HG03280 (cell line): ENCODE data around the gene CD47.

Experiments used
- ATAC-seq: cut with Tn5 transposase; IDR thresholded peaks from one replicate; pipeline ENCODE4 v1.9.1; 2021; ENCODE audit warnings: mild to moderate bottlenecking, moderate library complexity; ENCODE audit not compliant: unreplicated experiment

The CD47 gene

DNA sequence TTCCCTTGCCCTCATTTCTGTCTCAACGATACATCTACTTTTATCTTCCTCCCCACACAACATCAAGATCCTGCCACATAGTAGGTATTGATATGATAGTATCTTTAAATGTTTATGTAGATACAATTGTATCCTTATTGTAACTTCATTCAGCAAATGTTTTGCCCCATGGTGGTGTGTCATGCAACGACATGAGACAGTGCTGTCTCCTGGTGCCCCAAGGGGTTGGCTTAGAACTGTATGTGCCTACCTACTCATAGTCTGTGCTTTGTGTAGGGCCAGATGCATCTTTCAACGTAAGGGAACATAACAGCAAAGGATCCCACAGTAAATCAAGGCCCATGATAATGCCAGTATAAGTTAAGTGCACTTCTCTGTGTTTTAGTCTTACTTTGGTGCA lies 2.8 kb upstream of the CD47 start:
- ATAC-seq, result no peak

DNA sequence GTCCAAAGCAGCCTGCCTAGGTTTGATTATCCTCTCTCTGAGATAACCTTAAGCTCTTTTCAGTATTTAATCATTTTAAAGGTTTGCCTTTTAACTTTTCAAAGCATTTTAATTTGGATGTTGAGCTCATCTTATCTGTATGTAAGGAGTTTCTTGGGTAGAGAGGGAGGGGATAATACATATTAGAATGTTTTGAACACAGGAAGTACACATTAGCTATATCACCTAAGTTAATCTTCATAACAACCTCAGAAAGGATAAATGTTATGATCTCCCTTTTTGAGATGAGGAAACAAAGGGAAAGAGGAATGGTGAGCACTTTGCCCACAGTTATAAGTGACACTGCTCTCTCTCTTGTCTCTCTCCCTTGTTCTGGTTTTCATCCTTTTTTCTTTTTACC lies 2.2 kb upstream of the CD47 start:
- ATAC-seq, result no peak

DNA sequence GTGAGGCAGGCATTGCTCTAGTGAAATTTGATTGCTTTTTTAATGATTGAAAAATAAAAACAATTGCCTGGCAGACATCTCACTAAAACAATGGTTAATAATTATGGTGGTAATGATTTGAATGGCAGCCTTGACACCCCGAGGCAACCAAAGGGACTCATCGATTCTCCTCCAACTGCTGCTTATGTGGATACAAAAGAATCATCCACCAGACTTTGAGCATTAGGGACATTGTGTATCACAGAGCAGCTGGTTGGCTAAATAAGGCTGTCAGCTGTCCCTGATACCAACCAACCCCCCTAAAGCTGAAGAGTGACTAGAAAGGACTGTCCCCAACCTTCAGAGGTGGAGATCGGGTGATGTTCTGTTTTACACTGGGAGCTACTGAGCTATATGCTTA lies 1.7 kb upstream of the CD47 start:
- no peak for ATAC-seq

DNA sequence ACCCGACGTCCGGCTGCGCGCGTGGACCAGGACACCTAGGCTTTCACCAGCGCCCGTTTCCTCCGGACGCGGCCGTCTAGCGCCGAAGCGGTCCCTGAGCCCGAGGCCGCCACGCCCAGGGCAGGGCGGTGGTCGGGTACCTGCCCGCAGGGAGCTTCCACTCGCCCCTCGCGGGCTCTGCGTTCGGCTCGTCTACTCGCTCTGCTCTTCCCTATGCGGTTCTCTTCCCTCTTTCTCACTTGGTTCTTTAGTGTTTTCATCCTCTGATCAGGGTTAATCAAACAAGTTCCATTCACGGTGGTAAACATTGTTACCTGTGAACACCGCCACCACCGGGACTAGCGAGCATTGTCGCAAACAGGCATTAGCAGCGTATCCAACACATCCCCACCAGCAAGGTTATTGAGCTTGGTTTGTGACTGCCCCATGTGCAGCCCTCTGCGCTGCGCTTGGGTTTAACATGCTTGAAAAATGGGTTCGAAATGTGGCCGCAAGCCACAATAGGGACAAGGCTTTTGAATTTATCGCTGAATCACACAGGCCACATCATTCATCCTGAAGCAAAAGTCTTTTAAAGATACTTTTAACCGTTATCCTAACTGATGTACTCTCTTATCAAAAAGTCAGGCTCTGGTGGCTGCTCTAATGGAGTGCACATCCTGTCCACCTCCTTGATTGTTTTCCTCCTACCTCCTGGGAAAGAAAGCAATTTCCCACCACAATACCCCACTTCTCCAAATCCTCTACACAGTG lies 843 bp upstream of the CD47 start:
- ATAC-seq, result peak; percentile 12

DNA sequence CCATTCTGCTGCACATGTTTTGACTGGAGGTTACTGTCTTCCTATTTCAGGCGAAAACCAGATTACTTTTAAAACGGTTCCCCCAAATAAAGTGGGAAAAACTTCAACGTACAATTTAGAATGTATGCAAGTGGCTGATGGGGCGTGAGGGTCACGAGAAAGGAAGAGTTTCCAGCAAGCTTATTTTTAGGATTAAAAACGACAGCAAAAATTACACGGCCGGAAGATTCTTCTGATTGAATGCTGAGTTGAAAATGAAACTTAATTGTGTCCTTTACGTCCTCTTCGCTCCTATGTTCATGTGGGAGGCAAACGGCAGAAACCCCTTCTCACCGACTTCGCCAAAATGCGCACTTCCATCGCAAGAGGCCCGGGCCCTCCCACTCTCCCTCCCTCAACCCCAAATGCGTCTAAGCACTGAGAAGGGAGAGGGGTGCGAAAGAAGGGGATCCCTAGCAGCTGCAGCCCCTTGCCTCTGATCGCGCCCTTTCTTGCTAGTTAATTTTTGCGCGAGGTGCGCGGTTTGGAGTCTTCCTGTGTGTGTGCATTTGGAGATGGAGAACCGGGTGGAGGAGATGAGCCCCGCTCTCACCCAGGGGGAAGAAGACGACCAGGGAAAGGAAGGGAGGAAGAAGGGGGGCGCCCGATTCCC lies 656 bp downstream of the CD47 start:
- ATAC-seq, result peak; percentile 2

DNA sequence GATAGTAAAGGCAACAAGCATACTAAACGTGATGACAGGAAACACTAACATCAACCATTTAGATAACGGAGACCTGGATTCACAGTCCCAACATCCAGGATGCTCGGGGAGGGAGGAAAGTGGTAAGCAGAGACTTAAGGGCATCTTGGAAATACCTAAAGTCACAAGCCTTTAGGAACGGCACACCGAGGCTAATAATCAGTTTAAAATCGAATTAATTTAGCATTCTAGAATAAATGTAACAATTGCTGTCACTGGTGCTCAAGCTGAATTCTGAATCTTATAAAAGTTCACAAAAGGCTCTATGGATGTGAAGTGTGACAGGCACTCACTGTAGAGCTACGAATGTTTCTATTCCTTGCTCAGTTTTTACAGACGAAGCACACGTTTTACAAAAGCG lies 1.3 kb downstream of the CD47 start:
- no peak for ATAC-seq

DNA sequence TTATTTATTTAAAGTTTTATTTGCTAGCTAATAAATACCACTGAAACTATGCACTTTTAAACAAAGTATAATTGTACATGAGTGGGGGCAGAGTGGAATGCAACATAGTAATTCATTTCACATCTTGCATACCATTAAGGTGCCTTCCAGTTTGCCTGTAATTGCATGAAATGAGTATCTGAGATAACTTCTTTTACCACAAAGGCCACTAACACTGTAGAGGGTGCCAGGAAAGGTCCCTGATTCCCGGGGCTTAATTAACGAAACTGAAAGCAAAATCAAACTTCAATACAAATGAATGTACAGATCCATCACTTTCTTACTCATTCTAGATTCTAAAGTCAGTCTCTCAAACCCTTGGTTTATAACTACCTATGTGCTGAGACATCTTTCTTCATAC lies 2.1 kb downstream of the CD47 start:
- peak; percentile 25 for ATAC-seq

DNA sequence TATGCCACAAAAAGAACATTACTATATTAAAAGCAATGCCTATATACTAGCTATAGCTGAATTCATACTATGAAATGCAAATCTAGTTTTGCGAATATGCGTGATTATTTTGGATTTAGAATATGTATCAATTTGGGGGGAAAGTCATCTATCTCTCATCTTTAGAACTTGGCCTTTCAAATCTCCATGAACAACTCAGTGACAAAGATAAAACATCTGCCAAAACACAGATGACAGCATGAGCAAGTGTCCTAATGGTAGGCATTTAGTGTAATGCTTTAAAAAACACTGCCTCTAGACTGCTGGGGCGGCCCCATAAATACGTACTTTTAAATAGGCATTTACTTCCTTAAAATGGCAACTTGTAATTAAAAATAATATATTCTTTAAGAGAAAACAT lies 2.7 kb downstream of the CD47 start:
- ATAC-seq, result no peak

DNA sequence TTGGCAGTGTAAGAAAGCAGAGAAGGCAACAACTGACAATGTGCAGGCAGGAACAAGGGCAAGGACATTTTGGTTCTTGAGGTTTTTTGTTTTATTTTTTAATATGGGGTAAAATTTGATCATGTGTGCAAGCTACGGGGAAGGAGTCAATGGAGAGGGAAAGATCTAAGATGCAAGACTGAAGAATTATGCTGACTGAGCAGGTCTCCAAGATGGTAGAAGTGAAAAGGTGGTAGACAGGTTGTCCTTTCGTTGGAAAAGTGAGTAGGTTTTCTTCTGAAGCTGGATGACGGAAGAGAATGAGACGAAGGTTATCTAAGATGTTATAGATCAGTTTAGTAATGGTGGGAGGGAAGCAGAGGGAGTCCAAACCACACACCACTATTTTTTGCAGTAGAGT lies 4.2 kb downstream of the CD47 start:
- ATAC-seq, result no peak

DNA sequence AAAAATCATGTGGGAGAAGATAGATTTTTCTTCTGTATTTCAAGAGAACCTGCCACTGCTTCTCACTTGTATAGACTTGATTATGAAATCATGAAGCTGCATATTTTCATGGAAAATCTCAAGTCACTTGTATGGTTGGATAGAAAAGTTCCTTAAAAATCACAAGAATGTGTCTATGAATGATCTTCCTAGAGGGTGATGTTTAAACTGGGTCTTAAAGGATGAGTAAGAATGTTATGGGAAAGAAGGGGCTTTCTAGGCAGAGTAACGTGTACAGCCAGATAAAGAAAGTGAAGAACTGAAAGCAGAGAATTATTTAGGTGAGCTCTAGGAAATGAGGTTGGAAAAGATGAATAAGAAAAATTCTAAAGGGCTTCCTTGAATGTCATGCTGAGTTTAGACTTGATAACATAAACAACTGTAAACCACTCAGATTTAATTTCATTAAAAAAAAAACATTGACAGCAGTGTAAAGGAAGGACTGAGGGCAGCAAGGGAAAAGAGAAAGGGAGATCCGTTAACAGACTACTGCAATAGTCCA lies 5.0 kb downstream of the CD47 start:
- ATAC-seq, result no peak

DNA sequence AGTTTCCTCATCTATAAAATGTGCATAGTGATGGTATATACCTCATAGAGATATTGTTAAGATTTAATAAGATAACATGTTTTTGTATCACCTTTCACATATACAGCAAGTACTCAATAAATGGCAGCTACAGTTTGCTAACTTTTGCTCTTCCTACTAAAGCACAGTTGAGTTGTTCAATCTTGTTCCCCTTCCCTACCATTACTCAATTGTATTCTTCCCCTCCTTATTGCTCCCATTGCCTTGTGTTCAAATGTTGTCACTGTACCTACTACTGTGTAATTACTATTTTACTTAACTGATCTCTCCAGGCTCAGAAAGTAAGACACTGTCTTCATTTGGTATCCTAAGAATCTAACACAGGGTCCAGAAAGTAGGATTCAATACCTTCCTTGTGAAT lies 5.5 kb downstream of the CD47 start:
- ATAC-seq, result no peak

DNA sequence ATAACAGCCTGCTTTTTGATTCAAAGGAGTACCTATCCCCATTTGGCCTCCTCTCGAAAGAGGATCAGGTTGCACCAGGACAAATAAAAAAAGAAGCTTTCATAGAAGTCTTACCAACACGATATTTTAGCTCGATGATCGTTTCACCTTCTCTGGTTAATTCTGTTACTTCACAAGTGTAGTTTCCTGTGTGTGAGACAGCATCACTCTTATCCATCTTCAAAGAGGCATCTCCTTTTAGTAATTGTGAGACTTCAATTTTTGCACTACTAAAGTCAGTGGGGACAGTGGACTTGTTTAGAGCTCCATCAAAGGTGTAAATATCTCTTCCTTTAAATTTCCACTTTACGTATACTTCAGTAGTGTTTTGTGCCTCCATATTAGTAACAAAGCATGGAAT lies 11.0 kb downstream of the CD47 start:
- no peak for ATAC-seq

DNA sequence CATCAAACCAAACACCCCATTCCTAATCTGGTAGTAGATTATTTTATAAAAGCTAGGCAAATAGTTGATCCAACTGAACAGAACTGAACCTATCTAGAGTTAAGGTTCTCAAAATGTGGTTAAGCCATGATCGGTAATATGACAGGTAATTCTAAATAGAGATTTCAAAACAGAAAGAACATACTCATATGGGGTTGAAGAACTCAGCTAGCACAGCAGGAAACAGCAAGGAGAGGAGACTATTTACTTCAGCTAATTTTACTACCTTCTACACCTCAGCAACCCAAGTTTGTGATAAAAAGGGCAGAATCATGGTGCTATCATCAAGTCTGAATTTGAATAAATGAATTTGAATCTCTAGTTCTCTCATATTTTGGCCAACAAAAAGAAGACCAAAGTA lies 11.8 kb downstream of the CD47 start:
- no peak for ATAC-seq

DNA sequence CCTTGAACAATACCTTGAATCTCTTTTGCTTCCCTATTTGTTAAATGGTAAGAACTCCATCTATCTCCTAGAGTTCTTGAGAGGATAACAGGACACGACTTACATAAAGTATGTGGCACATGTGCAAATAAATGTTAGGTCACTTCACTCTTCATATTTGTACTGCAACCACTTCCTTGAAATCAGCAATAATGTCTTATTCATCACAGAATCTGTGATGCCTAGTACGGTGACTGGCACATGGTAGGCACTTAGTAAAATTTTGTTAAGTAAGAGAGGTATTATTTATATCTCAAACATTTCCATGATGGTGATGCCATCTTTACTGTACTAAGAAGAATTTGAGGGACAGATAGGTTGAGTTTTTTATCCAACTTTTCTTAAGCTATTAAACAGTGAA lies 14.3 kb downstream of the CD47 start:
- ATAC-seq, result no peak

DNA sequence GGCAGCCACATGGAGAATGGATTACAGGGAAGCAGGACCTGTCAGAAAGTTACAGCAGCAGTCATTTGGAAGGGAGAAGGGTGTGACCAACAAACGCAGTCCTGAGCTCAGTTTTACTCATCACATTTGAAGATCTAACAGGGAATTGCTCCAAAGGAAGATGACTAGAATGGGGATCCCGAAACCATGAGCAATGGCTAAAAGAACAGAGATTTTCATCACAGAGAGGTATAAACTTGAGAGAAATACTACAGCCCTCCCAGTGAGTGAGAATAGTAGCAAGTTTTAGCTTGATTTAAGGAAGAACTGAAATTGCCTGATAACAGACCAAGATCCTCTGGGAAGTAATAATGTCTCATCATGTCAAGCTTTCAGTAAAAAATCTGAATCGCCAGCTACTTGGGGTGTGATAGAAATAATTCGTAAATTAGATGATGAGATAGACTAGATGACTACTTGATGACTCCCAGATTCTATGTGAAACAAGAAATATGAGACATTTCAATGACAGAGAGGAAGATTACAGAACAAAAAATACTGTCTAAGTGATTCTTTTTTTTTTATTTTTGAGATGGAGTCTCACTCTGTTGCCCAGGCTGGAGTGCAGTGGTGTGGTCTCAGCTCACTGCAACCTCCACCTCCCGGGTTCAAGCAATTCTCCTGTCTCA lies 16.9 kb downstream of the CD47 start:
- no peak for ATAC-seq

DNA sequence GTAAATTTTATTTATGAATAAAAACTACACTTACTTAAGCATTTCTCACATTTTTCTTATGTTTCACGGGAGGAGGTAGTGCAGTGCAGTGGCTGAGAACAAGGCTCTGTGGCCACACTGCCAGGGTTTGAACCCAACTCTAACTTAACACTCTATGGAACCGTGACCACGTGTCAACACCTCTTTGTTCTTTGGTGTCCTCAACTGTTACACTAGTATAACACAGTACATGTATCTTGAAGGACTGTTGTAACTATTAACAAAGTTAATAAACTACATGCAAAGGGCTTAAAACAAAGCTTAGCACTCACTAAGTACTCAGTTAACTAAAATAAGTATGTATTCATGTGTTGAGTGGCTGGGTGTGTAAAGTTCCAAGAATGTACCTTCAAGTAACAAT lies 19.5 kb downstream of the CD47 start:
- no peak for ATAC-seq

DNA sequence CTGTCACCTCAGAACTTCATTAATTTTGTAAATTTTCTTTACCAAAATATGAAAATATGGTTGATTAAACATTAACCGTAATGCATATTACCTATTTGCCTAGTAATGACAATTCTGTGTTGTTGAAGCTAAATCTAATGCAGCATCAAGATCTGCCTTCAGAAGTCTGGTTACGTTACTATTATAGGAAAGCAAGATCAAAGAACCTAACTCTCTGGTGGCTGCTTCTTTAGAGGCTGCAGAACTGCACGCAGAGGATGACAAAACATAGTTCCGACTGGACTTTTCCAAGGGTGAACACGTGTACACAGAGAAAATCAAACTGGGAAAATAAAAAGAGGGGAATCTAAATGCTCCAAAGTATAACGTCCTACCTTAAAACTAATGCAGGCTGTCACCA lies 20.5 kb downstream of the CD47 start:
- no peak for ATAC-seq

DNA sequence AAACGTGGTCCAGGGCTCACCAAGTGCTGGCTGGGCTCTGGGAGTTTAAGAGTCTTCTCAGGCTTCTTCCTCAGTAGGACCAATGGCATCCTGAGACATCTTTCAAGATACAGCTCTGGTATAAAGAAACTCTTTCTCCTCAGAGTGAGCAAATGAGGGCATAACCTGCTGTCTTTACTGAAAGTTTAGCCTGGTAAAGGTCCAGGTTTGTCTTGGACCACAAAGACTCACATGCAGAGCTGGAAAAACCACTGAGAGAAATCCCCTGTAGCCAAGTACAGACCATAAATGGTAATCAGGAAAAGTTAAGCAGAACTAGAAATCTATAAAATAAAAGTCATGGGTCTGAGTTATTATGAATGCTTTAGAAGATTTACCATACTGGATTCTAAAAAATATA lies 23.1 kb downstream of the CD47 start:
- no peak for ATAC-seq

DNA sequence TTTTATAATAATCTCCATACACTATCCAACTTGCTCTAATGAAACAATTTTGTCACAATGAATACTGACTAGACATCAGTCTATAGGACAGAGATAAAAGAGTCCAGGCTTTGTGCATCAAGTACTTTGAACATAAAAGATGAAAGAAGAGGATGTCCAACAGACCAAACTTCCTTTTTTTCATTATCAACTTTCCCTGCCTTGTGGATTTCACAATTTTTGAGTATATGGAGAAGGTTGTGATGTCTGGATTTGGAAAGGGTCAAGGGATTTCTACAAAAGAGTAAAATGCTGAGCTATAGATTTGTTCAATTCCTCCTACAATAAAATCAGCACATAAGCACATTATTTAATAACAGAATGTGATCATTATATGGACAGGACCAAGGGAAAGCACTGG lies 25.7 kb downstream of the CD47 start:
- ATAC-seq, result no peak

DNA sequence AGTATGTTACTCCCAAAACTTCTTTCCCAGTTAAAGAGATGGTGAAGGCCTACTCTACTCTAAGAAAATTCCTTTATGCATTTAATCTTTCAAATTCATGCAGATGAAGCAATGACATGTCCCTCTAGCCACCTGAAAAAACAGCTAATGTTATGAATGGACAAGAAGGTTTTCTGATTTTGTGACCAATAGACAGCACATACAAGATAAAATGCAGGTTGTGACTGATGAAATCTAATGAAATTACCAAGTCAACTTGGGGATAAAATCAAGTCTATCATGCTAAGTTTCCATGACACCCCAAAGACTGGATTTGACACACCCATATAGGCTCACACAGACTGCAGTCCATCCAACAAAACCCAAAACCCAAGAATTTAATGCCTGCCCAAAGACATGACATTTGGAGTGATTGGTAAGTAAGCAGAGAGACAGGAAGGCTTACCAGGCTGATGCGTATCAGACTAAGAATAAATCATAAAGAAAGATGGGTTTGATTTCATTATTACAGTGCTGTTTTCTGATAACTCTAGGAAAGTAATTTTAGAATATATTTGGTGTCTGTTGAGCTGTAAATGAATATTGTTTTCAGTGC lies 26.4 kb downstream of the CD47 start:
- ATAC-seq, result no peak

DNA sequence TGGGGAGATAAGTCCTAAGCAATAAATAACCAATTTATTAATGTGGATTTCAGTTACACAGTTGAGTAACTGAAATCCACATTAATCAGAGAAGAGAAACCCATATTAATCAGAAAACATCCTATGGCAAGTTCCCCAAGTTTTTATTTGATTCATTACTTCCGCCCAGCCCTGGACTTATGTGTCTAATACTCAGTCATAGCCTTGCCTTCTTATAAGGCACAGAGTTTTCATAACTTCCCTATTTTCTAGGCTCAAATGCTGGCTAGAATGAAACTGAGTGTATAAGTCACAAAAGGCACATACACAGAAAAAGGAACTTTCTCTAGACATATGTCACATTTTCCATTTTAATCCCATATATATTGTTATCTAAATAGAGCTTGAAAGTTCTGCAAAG lies 28.8 kb downstream of the CD47 start:
- ATAC-seq, result no peak

DNA sequence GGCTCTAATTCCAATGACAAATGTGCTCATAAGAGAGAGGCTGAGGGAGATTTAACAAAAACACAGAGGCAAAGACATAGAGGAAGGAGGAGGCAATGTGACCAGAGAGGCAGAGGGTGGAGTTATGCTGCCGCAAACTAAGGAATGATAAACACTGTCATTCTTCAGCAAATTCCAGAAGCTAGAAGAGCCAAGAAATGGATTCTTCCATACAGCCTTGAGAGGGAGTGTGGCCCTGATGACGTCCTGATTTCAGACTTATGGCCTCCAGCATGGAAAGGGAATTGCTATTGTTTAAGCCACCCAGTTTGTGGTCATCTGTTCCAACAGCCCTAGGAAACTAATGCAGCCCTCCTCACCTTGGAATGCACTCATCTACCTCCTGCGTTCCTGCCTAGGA lies 30.5 kb downstream of the CD47 start:
- no peak for ATAC-seq
